ENCODE measurements around the gene NGEF. TPM values are rescaled to one million over a fixed set of nuclear protein-coding genes. Genes with fewer than 3 reads are reported as not detected.
A peak's percentile ranks its signal among the peaks of the same experiment; 100 is the strongest.
"Not testable (repeated sequence)": the region's sequence is repeated elsewhere in the genome, so short reads cannot be mapped to it uniquely, and the experiment has no call there.

The NGEF gene, protein sequence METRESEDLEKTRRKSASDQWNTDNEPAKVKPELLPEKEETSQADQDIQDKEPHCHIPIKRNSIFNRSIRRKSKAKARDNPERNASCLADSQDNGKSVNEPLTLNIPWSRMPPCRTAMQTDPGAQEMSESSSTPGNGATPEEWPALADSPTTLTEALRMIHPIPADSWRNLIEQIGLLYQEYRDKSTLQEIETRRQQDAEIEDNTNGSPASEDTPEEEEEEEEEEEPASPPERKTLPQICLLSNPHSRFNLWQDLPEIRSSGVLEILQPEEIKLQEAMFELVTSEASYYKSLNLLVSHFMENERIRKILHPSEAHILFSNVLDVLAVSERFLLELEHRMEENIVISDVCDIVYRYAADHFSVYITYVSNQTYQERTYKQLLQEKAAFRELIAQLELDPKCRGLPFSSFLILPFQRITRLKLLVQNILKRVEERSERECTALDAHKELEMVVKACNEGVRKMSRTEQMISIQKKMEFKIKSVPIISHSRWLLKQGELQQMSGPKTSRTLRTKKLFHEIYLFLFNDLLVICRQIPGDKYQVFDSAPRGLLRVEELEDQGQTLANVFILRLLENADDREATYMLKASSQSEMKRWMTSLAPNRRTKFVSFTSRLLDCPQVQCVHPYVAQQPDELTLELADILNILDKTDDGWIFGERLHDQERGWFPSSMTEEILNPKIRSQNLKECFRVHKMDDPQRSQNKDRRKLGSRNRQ
- 0.39 TPM in 1 of 2 replicates, not detected in the other for total RNA-seq

DNA sequence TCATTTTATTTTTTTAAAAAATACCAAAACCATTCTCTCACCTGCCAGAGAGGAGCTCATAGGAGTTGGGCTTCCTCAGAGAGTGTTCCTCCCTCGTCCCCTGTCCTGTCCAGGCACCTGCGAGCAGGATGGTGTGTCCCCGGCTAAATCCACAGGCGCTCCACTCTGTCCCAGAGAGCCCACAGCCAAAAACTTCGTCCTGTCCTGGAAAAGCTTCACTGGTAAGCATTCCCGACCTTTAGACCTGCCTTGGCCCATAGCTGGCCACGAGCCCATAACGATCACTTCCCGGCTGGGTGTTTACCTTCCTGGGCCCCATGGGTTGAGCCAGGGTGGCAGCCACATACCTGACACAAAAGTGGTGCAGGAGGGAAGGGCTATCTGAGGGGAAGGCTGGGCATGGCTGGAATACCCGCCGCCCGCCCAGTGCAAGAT lies at the start of gene NGEF:
NGEF (minus strand) TSS at position 230 of the 435 bp plus-strand sequence. CDS start 38,366 bp downstream, outside the sequence.
- no peak for DNase-seq (ENCODE audit: low read depth in 2 of 2)

DNA sequence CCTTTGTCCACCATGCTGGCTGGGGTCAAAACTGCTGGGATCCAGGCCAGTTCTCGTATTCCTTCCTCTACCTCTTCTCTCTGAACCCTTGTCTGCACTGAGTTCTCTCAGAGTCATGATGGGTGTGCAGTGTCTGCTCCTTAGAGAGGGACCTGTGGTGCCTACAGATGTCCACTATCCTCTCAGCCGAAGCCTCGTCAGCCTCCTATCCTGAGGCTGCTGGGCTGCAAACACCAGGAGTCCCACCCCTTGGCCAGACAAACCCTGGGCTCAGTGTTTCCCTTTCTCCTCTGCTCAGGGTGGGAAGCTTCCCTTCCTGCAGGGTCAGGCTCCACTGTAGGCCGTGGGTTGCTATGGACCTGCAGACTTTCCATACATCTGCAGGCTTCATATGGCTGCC lies 49.4 kb upstream of the NGEF start:
- no peak for DNase-seq (ENCODE audit: low read depth in 2 of 2)

GRCh38 chr2:233061591-233062450 lies 48.8 kb upstream of the NGEF start:
- DNase-seq (ENCODE audit: low read depth in 2 of 2): peak in 1 of 2 donors; percentile 65

DNA sequence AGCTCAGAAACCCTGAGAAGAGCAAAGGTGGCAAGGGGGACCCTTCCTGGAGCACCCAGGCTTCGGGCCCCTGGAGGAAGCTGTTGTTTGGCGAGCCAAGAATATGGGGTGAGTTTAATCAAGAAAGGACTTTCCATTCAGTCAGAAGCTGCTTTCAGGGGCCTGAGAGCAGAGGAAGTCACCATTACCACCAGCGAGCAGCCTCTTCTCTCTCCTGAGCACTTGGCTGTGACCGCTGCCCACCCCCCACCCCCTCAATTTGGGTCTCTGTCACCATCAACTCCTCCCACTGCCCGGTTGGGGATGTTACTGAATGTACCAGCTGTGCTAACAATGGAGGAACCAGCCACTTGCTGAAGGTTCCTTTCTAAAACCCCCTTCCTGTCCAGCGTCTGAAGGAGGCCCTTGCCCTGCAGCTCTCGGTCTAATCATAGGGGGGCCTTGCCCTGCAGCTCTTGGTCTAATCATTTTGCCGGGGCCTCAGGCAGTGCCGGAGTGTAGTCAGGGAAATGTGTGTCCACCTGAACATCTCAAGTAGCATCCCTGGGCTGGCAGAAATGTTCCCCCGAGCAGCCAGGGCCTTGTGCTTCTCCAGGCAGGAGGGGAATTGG lies 48.0 kb upstream of the NGEF start:
- DNase-seq (ENCODE audit: low read depth in 2 of 2): no peak

GRCh38 chr2:233060501-233060979 lies 47.5 kb upstream of the NGEF start:
- no peak for DNase-seq (ENCODE audit: low read depth in 2 of 2)

DNA sequence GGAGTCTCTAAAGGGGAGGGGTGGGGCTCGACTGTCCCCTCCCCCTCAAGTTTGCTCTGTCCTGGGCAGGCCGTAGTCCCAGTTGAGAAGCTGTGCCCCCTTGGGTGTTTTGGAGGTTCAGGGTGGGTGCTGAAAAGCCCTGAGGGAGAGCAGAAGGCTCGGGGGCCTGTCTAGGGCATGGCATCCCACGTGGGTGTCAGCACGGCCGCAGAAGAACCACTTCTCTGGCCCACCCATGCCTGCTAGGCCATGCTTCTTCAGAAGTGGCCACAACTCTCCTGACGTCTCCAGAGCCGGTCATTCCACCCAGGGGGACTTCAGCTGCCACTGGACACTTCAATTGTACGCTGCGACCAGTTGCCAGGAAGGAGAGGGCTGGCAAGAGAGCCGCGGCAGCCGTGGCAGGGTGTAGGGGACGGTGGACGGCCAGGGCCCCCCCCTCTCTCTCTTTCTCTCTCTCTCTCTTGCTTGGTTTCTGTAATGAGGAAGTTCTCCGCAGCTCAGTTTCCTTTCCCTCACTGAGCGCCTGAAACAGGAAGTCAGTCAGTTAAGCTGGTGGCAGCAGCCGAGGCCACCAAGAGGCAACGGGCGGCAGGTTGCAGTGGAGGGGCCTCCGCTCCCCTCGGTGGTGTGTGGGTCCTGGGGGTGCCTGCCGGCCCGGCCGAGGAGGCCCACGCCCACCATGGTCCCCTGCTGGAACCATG lies 46.9 kb upstream of the NGEF start, which contains the start of gene INPP5D:
INPP5D (plus strand) TSS at position 546 of the 704 bp plus-strand sequence; CDS start at position 683, 137 bp downstream.
- peak in 1 of 2 donors; percentile 69 for DNase-seq (ENCODE audit: low read depth in 2 of 2)

DNA sequence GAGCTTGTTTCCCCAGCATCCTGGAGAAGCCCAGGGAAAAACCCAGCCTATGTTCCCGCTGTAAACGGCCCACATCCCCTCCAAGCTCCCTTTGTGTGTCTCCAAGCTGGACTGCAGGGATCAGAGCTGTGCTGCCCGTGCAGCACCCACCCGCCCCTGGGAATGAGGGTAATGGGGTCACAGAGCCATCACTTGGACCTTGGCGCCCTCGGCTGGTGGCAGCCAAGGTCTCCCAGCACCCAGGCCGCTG lies 46.4 kb upstream of the NGEF start:
- DNase-seq (ENCODE audit: low read depth in 2 of 2): no peak

DNA sequence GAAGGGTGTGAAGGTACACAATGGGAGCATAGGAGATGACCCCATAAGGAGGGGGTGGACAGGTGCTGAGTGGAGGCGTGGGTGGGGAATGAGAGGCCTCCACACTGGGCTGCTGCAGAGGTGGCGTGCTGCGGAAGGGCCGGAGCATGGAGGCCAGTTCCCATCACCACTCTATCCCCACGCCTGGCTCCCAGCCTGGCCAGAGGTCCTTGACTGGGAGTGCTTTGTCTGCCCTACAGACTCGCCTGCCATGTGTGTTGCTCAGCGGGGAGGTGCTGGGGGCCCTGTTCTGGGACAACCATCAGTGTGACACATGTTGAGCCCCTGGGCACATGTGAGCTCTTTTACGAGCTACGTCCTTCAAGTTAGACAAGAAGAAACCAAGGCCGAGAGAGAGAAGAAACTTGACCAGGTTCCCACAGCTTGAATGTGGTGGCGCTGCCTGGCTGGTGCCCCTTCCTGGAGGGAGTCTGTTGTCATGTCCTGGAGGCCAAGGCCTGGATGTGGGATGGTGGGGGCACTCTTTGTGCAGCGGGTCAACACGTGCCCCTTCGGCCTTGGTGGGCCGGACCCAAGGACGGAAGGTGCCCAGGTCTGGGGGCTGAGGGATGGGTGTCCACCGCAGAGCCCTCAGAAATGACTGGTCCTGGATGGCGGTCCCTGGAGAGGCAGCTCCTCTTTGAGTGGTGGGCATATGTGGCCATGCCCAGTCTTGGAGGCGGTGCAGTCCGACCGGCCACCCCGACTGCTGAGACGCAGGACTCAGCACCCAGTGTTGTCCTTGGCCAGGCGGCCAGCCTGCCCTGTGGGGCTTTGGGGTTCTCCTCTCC lies 45.9 kb upstream of the NGEF start:
- no peak for DNase-seq (ENCODE audit: low read depth in 2 of 2)

GRCh38 chr2:233056961-233057605 lies 44.0 kb upstream of the NGEF start:
- DNase-seq (ENCODE audit: low read depth in 2 of 2): no peak

DNA sequence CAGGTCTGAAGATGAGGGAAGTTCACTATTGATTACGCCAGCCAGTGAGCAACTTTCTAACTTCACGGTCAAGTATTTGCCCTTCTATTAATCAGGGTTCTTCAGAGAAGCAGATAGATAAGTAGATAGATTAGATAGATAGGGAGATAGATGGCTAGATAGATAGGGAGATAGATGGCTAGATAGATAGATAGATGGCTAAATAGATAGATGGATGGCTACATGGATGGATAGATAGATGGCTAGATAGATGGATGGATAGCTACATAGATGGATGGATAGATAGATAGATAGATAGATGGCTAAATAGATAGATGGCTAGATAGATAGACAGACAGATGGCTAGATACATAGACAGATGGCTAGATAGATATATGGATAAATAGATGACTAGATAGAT lies 42.3 kb upstream of the NGEF start:
- DNase-seq (ENCODE audit: low read depth in 2 of 2): no peak

DNA sequence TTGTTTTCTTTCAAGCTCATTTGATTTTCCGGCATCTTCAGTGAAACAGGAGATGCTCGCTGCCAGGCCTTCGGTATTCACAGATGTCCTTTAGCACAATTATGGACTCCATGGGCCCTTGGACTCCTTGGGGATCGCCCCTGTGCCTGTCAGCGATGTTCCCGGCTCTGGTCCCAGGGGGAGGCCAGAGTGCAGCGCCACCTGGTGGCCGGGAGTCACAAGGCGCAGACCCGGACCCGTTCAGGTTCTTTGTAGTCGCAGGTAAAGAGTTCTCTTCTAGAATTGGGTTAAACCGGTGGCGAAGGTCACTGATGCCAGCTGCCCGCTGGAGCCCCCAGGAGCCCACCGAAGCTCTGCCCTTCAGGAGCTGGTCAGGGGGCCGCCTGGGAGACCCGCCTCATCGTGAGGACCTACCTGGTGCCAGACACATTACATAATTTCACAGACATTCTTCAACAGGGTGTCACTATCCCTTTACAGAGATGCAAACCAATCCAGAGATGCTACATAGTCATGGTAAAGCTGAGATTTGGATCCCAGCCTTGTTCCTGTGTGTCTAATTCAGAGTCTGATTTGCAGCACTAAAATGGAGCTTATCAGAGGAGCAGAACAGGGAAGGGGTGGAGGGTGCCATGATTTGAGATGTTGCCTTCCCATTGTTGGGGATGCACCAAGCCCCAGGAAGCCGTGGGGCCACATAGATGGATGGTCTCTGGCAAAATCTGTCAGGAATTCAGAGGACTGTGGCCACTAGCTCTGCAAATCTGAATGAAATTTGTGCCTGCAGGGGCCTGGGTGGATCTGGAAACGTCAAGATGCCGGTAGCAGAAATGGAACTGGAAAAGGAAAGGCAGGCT lies 41.1 kb upstream of the NGEF start:
- DNase-seq (ENCODE audit: low read depth in 2 of 2): peak in 1 of 2 donors; percentile 49

GRCh38 chr2:233052517-233052916 lies 39.5 kb upstream of the NGEF start:
- DNase-seq (ENCODE audit: low read depth in 2 of 2): not testable (repeated sequence)

DNA sequence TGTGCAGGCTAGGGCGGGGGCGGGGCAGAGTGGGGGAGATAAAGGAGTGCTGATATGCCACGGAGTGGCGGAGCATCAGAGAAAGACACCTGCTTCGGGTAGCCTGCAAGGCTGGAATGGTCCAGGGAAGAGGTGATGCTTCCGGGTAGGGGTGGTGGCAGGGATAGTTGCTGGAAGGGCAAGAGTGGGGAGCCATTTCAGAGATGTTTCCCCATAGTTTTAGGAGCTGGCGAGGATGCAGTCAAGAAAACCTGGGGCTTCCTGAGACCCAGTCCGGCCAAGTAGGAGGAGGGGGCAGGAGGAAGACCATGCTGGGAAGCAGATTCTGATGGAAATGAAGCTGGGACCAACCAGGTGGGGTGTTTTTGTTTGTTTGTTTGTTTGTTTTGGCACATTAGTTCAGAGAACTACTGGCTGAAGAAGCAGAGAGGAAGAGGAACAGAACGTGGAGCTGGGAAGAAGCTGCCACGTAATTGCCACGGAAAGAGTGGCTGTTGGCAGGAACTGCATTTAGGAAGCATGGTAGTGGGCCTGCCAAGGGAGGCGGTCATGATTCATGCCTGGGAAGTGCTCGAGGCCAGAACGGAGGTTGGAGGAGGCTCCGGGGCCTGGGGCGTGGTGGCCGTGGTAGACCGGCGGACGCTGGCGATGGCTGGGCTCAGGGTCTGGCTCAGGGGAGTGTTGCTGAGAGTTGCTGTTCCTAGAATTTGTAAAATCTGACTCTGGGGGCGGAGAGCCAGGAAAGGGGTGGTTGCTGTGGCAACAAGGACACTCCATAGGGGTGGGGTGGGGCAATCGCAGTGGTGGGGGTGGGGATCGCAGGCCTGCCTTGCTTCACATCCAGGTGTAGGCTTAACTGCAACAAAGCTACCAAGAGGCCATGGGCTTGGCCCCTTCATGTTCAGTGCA lies 38.4 kb upstream of the NGEF start:
- DNase-seq (ENCODE audit: low read depth in 2 of 2): peak; percentile 83 to 96

- no peak for DNase-seq (ENCODE audit: low read depth in 2 of 2)
Observed at GRCh38 chr2:233049194-233049761, 36.2 kb upstream of the NGEF start.

DNA sequence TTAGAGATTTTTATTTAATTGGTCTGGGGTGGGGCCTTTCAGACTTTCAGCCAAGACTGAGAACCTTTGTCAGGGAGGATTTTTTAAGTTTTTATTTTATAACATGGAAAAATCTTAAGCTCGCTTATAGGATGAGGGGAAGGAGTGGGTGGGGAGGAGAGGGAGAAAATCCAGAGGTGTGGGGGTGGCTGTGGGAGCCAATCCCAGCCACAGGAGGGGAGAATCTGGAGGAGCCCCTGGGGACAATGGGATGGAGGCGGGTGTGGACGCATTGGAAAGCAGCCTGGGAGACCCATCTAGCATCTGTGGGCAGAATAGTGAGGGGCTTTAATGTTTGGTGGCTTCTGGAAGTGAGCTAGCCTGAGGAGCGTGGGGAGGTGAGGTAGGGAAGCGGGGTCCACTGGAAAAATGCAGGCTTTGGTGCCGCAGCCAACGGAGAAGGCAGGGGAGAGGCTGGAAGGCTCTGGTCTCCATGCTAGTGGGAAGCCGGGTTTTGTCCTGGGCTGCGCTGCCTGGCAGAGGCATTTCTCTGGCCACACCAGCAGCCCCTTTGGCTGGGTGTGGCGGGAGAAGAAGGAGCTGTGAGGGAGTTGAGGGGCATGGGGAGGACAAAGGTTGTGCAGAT lies 35.6 kb upstream of the NGEF start:
- DNase-seq (ENCODE audit: low read depth in 2 of 2): no peak

DNA sequence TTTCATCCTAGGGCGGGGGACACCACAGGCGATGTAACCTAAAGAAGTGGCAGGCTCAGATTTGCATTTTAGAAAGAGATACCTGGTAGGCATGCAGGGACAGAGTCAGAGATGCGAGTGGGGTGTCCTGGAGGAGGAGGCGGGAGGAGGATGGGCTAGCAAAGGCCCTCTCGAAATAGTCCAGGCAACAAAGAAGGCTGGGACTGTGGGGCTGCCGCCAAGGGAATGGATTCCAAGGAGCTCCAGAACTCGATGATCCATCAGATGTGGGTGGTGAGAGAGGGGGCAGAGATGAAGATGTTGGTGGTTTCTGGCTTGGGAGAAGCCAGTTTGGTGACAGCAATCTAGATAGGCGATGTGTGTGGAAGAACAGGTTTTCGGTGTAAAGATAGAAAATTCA lies 34.6 kb upstream of the NGEF start:
- no peak for DNase-seq (ENCODE audit: low read depth in 2 of 2)

Measured in dermis microvascular lymphatic vessel endothelial cell (primary cell).